Panc1 (cell line): Measurements from ENCODE around the gene MYH13. TPM values are rescaled to one million over a fixed set of nuclear protein-coding genes. Genes with fewer than 3 reads are reported as not detected.

Experiments used
- ATAC-seq: fragments of 200-7000 bp; cut with Tn5 transposase; 2 replicates; pipeline ENCODE4 v1.9.1; 2020; ENCODE audit warnings: mild to moderate bottlenecking, moderate library complexity
- BruUV-seq: library from RNA; stranded (reverse); fragments of 400-500 nt; replicated peaks from 2 replicates; lab custom pipeline; 2021; lab: Mats Ljungman, UMichigan
- CTCF ChIA-PET: fragments of 300-600 bp; sonication (Branson Sonifier 250); formaldehyde crosslinking; loops from one replicate; lab custom pipeline; 2022; ENCODE audit warnings: antibody characterized with exemption; lab: Charles Lee
- POLR2A ChIA-PET: fragments of 300-600 bp; sonication (Branson Sonifier 250); formaldehyde crosslinking; loops from one replicate; lab custom pipeline; 2022; ENCODE audit warnings: antibody characterized with exemption; lab: Charles Lee
- DNase-seq: peaks from one replicate; pipeline ENCODE4 v3.0.0-alpha.2; 2010; ENCODE audit warnings: low read depth, low spot score
- H3K27ac ChIP-seq: 2 replicates; pipeline ENCODE4 v1.5.1; 2011; ENCODE audit warnings: mild to moderate bottlenecking, low read length, inconsistent platforms
- H3K27me3 ChIP-seq: fragments of 200-500 bp; sonication (Bioruptor generic); 2 replicates; pipeline ENCODE4 v1.6.0; 2014; ENCODE audit warnings: low read length, inconsistent platforms; ENCODE audit not compliant: control insufficient read depth, insufficient read depth
- H3K36me3 ChIP-seq: fragments of 200-500 bp; sonication (Bioruptor generic); 2 replicates; pipeline ENCODE4 v1.5.1; 2014; ENCODE audit warnings: inconsistent platforms, mild to moderate bottlenecking, low read length, moderate library complexity; ENCODE audit not compliant: control insufficient read depth, insufficient read depth
- H3K4me1 ChIP-seq: 2 replicates; pipeline ENCODE4 v1.5.1; 2011; ENCODE audit warnings: inconsistent platforms, mild to moderate bottlenecking, low read length, moderate library complexity; ENCODE audit not compliant: control insufficient read depth, insufficient read depth
- H3K4me3 ChIP-seq, 2 experiments: 2 replicates each; pipeline ENCODE4 v1.5.1; 2011 to 2012; ENCODE audit warnings: low read depth in 2 of 2, low read length in 2 of 2, mild to moderate bottlenecking in 2 of 2, inconsistent platforms in 1 of 2, moderate library complexity in 1 of 2
- H3K9me3 ChIP-seq: fragments of 200-500 bp; sonication (Bioruptor generic); 2 replicates; pipeline ENCODE4 v1.5.1; 2014; ENCODE audit warnings: low read depth, mild to moderate bottlenecking, inconsistent platforms, low read length, moderate library complexity; ENCODE audit not compliant: control insufficient read depth, insufficient read depth
- CTCF ChIP-seq: fragments of 450-650 bp; IDR thresholded peaks from 2 replicates; pipeline ENCODE4 v1.5.1; 2017; ENCODE audit warnings: mild to moderate bottlenecking
- POLR2AphosphoS5 ChIP-seq: IDR thresholded peaks from 2 replicates; pipeline ENCODE4 v1.6.1; 2012; ENCODE audit warnings: mild to moderate bottlenecking, low read depth, low read length, moderate library complexity
- SIN3A ChIP-seq: IDR thresholded peaks from 2 replicates; pipeline ENCODE4 v1.6.1; 2012; ENCODE audit warnings: low read depth, mild to moderate bottlenecking, low read length, moderate library complexity, borderline replicate concordance; ENCODE audit not compliant: insufficient read depth
- TCF7L2 ChIP-seq: IDR thresholded peaks from 2 replicates; pipeline ENCODE4 v1.6.1; 2011; ENCODE audit warnings: mild to moderate bottlenecking, low read depth, low read length, inconsistent platforms
- in situ Hi-C: cut with HindIII; loops from 2 replicates; pipeline ENCODE4 v1.10.0; 2016; ENCODE audit warnings: low sequenced_read_pairs, low pct_unique_long_range_greater_than_20kb
- intact Hi-C: fragments of 100-400 bp; cut with micrococcal nuclease; formaldehyde crosslinking; loops from one replicate; pipeline ENCODE4 v1.10.0; 2022; ENCODE audit not compliant: unreplicated experiment
- total RNA-seq: library from RNA; stranded (reverse); gene quantifications from one replicate; pipeline ENCODE4 v1.2.1, GENCODE V29; 2021; ENCODE audit not compliant: unreplicated experiment
- TF ChIP-seq, protein P1 (sequence below), 2 experiments: IDR thresholded peaks; 2 replicates each; pipeline ENCODE4 v1.6.1; 2011 to 2012; ENCODE audit warnings: low read depth in 2 of 2, control low read depth in 1 of 2, low read length in 1 of 2, mild to moderate bottlenecking in 1 of 2, moderate library complexity in 1 of 2; ENCODE audit not compliant: insufficient read depth in 1 of 2

Gene MYH13
- total RNA-seq, 1 experiment from 2014 or later, result not detected

DNA sequence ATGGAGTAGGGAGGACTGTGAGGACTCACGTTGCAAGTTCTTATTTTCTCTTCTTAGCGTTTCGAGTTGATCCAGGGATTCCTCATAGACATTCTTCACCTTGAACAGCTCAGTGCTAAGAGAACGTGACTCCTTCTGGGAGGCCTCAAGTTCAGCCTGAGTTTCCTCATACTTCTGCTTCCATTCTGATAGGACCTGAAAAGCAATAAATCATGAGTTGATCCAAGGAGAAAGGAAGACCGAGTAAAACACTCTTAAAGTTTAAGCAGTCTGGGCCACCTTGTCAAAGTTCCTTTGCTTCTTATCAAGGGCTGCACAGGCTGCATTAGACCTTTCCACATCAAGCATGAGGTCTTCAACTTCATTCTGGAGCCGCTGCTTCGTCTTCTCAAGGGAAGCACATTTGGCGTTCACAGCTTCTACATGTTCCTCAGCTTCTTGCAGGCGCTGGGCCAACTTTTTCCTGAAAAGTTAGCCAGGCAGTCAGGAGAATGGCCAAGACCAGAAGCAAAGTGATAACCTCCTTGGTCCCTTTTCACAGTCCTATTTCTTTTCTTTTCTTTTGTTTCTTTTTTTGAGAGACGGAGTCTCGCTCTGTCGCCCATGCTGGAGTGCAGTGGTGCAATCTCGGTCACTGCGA is 23.8 kb upstream of the MYH13 start:
- no TSS peak for BruUV-seq
- intact Hi-C loops, result no loop called here

DNA sequence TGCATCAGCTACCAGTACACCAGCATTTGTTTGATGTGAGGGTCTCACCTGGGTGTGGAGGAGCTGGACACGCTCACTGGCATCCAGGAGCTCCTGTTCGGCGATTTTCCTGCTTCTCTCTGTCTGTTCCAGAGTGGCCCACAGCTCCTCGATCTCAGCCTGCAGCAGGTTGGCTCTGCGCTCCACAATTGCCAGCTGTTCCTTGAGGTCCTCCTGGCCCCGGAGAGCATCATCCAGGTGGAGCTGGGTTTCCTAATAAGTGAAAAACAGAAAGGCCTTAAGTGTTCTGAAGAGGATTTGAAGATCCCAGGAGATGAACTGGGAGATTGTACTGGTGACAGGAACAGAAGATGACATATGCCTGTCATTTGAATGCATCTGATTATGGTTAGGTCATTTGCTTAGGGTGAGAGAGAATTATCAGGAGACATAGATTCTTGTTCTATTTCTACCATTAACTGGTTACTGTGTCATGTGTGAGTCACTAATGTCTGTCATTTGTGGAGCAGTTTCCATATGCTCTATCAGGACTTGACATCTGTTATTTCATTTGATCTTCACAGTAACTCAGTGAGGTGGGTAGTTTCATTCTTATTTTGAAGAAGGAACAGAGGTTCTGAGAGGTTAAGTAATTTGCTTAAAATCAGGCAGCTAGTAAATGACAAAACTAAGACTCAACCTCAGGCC is 21.5 kb upstream of the MYH13 start:
- DNase-seq (no peak), ATAC-seq (no peak)
- no TSS peak for BruUV-seq
- in situ Hi-C loops, result no loop called here
- intact Hi-C loops, result no loop called here
- Histone ChIP-seq H3K27me3 (no peaks in the 10 kb centered on the region; the same call in 1 of the 2 replicates), H3K4me1 (no peaks in the 10 kb centered on the region), H3K36me3 (no peaks in the 10 kb centered on the region), H3K4me3 (no peak overlapping the region), H3K27ac (no peak overlapping the region), H3K9me3 (no peaks in the 10 kb centered on the region)
- POLR2A ChIA-PET, result no interaction called here
- CTCF ChIA-PET, result no interaction called here
- TF ChIP-seq TCF7L2, result no peak
- no peak for TF ChIP-seq SIN3A

More for the DNA sequence above, 23.8 kb upstream of the MYH13 start:
- Histone ChIP-seq H3K36me3 (no peaks in the 10 kb centered on the region), H3K9me3 (no peaks in the 10 kb centered on the region), H3K27me3 (no peaks in the 10 kb centered on the region; the same call in 1 of the 2 replicates), H3K27ac (no peak overlapping the region), H3K4me3 (no peak overlapping the region), H3K4me1 (no peaks in the 10 kb centered on the region)
- CTCF ChIA-PET, result no interaction called here
- POLR2A ChIA-PET, result no interaction called here
- in situ Hi-C loops, result no loop called here
- DNase-seq (no peak), ATAC-seq (no peak)
- TF ChIP-seq, protein P1, sequence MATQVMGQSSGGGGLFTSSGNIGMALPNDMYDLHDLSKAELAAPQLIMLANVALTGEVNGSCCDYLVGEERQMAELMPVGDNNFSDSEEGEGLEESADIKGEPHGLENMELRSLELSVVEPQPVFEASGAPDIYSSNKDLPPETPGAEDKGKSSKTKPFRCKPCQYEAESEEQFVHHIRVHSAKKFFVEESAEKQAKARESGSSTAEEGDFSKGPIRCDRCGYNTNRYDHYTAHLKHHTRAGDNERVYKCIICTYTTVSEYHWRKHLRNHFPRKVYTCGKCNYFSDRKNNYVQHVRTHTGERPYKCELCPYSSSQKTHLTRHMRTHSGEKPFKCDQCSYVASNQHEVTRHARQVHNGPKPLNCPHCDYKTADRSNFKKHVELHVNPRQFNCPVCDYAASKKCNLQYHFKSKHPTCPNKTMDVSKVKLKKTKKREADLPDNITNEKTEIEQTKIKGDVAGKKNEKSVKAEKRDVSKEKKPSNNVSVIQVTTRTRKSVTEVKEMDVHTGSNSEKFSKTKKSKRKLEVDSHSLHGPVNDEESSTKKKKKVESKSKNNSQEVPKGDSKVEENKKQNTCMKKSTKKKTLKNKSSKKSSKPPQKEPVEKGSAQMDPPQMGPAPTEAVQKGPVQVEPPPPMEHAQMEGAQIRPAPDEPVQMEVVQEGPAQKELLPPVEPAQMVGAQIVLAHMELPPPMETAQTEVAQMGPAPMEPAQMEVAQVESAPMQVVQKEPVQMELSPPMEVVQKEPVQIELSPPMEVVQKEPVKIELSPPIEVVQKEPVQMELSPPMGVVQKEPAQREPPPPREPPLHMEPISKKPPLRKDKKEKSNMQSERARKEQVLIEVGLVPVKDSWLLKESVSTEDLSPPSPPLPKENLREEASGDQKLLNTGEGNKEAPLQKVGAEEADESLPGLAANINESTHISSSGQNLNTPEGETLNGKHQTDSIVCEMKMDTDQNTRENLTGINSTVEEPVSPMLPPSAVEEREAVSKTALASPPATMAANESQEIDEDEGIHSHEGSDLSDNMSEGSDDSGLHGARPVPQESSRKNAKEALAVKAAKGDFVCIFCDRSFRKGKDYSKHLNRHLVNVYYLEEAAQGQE (IDR thresholded peaks at IDR 0.05; ENCODE audit: insufficient read depth in 1 of 2, low read depth in 2 of 2, low read length in 1 of 2), result no peak
- TF ChIP-seq POLR2AphosphoS5 (no peak), TCF7L2 (no peak), CTCF (no peak), SIN3A (no peak)

DNA sequence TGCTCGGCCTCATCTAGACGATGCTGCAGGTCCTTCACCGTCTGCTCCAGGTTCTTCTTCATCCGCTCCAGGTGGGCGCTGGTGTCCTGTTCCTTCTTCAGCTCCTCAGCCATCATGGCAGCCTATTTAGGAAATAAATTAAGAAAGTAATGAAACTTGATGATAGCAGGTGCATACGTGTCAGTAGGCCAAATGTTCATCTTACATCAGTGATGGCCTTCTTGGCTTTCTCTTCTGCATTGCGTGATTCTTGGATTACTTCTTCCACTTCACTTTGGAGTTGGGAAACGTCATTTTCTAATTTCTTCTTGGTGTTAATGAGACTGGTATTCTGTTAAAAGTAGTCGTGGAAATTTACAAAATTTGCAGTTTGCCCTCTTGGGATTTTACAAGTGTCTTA is 20.1 kb upstream of the MYH13 start:
- H3K36me3 ChIP-seq, result no peaks in the 10 kb centered on the region
- BruUV-seq, result no TSS peak
- ChIA-PET CTCF (no interaction called here), POLR2A (no interaction called here)
- intact Hi-C loops (no loop called here), in situ Hi-C loops (no loop called here)
- no peaks in the 10 kb centered on the region for H3K4me1 ChIP-seq
- TF ChIP-seq, protein P1 (IDR thresholded peaks at IDR 0.05; ENCODE audit: insufficient read depth in 1 of 2, low read depth in 2 of 2, low read length in 1 of 2), result no peak
- no peak for TF ChIP-seq CTCF
- no peak for TF ChIP-seq TCF7L2
- no peak for TF ChIP-seq POLR2AphosphoS5
- no peak for TF ChIP-seq SIN3A
- no peak for DNase-seq
- H3K27ac ChIP-seq, result no peak overlapping the region
- ATAC-seq, result no peak
- no peak overlapping the region for H3K4me3 ChIP-seq
- H3K27me3 ChIP-seq, result no peaks in the 10 kb centered on the region; the same call in 1 of the 2 replicates
- H3K9me3 ChIP-seq, result no peaks in the 10 kb centered on the region
